Chondrocyte (in vitro differentiated cells): ENCODE results near the gene PCBP4. TPM values are rescaled to one million over a fixed set of nuclear protein-coding genes. Genes with fewer than 3 reads are reported as not detected.

ENCODE experiments used
- DNase-seq: peaks from one replicate; pipeline ENCODE4 v3.0.0; 2021; ENCODE audit warnings: mixed read lengths, low spot score
- H3K27ac Mint-ChIP-seq: one replicate; pipeline ENCODE4 v1.8.0; 2021; ENCODE audit warnings: mild to moderate bottlenecking, moderate library complexity, mixed read lengths; ENCODE audit not compliant: unreplicated experiment
- H3K27me3 Mint-ChIP-seq: 2 replicates; pipeline ENCODE4 v1.8.0; 2021; ENCODE audit warnings: low read depth, mixed read lengths
- H3K36me3 Mint-ChIP-seq: 2 replicates; pipeline ENCODE4 v1.8.0; 2021; ENCODE audit warnings: low read depth, mixed read lengths
- H3K4me1 Mint-ChIP-seq: 2 replicates; pipeline ENCODE4 v1.8.0; 2021; ENCODE audit warnings: low read depth, mild to moderate bottlenecking, mixed read lengths
- H3K4me3 Mint-ChIP-seq: one replicate; pipeline ENCODE4 v1.8.0; 2021; ENCODE audit warnings: mild to moderate bottlenecking, moderate library complexity, mixed read lengths; ENCODE audit not compliant: unreplicated experiment
- H3K9me3 Mint-ChIP-seq: 2 replicates; pipeline ENCODE4 v1.8.0; 2021; ENCODE audit warnings: low read depth, mixed read lengths
- CTCF ChIP-seq: fragments of 200-600 bp; sonication (generic); IDR thresholded peaks from 2 replicates; pipeline ENCODE4 v1.5.0; 2021; ENCODE audit warnings: antibody characterized with exemption, mild to moderate bottlenecking, moderate library complexity
- total RNA-seq: library from RNA; stranded (reverse); gene quantifications from 3 replicates; pipeline ENCODE4 v1.2.1, GENCODE V29; 2021

PCBP4 gene
- total RNA-seq, 1 donor from 2014 or later: 63.8 TPM

GRCh38 chr3:51942603-51943450 lies 24.4 kb downstream of the PCBP4 start:
- no peaks in the 10 kb centered on the region for H3K9me3 Mint-ChIP-seq
- H3K4me3 Mint-ChIP-seq: peak overlapping the region; percentile 78
- H3K27me3 Mint-ChIP-seq: no peaks in the 10 kb centered on the region
- peaks cover 33% of the 10 kb centered on the region for H3K4me1 Mint-ChIP-seq
- H3K27ac Mint-ChIP-seq: peak overlapping the region; percentile 81
- peaks cover 4% of the 10 kb centered on the region for H3K36me3 Mint-ChIP-seq
- peak; percentile 79 for DNase-seq
- TF ChIP-seq CTCF: no peak

- Mint-ChIP-seq H3K9me3 (no peaks in the 10 kb centered on the region), H3K36me3 (peaks cover 12% of the 10 kb centered on the region), H3K27me3 (no peaks in the 10 kb centered on the region), H3K27ac (peak within 1 kb of the TSS; percentile 81), H3K4me3 (peak within 1 kb of the TSS; percentile 78), H3K4me1 (peaks cover 33% of the 10 kb centered on the region)
- peak; percentile 100 for TF ChIP-seq CTCF
- peak; percentile 100 for DNase-seq
Observed at GRCh38 chr3:51941798-51942602, 25.3 kb downstream of the PCBP4 start, which contains the start of the genes PARP3 and RRP9. TSS of gene PARP3 (plus strand) at chr3:51942363. CDS start at chr3:51943356, 993 bp downstream. TSS of gene RRP9 (minus strand) at chr3:51941904. CDS start at chr3:51941867, 37 bp downstream.

- Mint-ChIP-seq H3K27me3 (no peaks in the 10 kb centered on the region), H3K9me3 (no peaks in the 10 kb centered on the region), H3K36me3 (peaks cover 15% of the 10 kb centered on the region), H3K4me3 (peak overlapping the region; percentile 78), H3K27ac (peak overlapping the region; percentile 81), H3K4me1 (peaks cover 33% of the 10 kb centered on the region)
- no peak for DNase-seq
- no peak for TF ChIP-seq CTCF
Observed at GRCh38 chr3:51941463-51941797, 25.8 kb downstream of the PCBP4 start.

GRCh38 chr3:51940648-51941462 lies 26.4 kb downstream of the PCBP4 start:
- Mint-ChIP-seq H3K27me3 (no peaks in the 10 kb centered on the region), H3K9me3 (no peaks in the 10 kb centered on the region), H3K27ac (peak overlapping the region; percentile 81), H3K36me3 (peaks cover 15% of the 10 kb centered on the region), H3K4me1 (peaks cover 33% of the 10 kb centered on the region), H3K4me3 (peak overlapping the region; percentile 78)
- no peak for DNase-seq
- no peak for TF ChIP-seq CTCF
